NCI-H1105 (cell line): ENCODE data around the gene CSH2.
"Not testable (repeated sequence)": the region's sequence is repeated elsewhere in the genome, so short reads cannot be mapped to it uniquely, and the experiment has no call there.

ENCODE experiments used
- DNase-seq: peaks from one replicate; lab custom pipeline; 2025; lab: John Stamatoyannopoulos, UW

The CSH2 gene

DNA sequence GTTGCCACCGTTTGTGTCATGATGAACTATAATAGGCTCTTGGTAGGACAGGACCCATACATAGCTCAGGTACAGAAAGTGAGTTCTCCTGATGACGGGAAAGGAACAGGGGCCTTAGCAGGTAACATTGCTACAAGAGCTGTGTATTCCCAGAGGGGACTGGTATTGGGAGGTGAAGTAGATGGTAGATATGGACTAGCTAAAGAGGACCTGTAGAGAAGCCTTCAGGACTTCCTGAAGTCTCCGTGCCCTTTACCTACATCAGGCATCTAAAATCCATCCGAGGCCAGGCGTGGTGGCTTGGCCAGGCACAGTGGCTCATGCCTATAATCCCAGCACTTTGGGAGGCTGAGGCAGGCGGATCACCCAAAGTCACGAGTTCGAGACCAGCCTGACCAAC is 18.3 kb downstream of the CSH2 start:
- DNase-seq = no peak

DNA sequence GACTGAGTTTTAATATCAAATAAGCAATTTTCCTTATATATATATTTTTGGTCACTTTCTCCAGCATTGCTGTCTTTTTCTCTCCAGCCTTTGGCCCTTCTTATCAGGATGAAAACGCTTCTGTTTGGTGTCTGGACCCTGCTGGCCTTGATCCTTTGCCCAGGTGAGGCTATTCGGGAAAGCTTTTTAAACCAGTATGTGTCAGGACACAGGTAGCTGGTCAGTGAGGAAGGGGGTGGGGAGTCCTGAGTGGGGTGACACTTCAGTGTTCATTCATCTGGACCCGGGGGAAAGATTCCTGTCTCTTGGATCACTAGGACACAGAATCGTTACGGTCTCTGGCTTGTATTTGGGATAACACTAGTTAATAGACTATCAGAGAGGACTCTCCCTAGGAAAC is 18.8 kb downstream of the CSH2 start:
- no peak for DNase-seq

DNA sequence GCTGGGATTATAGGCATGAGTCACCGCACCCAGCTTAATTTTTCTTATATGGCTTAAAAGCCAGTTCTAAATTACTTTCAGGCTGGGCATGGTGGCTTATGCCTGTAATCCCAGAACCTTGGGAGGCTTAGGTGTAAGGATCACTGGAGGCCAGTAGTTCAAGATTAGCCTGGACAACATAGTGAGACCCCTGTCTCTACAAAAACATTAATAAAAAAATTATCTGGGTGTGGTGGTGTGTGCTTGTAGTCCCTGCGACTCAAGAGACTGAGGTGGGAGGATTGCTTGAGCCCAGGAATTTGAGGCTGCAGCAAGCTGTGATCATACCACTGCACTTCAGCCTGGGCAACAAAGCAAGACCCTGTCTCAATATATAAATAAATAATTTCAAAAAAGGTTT is 20.2 kb downstream of the CSH2 start:
- no peak for DNase-seq

DNA sequence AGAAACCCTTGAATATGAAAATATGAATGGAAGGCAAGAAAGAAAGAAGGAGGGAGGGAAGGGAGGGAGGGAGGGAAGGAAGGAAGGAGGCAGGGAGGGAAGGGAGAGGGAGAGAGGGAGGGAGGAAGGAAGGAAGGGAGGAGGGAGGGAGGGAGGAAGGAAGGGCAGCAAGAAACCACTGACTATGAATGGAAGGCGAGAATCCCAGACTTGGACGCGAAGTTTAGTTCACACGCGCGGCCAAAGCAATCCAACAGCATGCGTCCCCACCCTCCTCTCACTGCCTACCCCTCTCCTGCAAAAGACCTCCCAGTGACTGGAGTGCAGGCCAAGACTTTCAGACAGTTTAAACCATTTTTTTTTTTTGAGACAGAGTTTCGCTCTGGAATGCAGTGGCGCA is 23.1 kb downstream of the CSH2 start:
- DNase-seq = no peak

DNA sequence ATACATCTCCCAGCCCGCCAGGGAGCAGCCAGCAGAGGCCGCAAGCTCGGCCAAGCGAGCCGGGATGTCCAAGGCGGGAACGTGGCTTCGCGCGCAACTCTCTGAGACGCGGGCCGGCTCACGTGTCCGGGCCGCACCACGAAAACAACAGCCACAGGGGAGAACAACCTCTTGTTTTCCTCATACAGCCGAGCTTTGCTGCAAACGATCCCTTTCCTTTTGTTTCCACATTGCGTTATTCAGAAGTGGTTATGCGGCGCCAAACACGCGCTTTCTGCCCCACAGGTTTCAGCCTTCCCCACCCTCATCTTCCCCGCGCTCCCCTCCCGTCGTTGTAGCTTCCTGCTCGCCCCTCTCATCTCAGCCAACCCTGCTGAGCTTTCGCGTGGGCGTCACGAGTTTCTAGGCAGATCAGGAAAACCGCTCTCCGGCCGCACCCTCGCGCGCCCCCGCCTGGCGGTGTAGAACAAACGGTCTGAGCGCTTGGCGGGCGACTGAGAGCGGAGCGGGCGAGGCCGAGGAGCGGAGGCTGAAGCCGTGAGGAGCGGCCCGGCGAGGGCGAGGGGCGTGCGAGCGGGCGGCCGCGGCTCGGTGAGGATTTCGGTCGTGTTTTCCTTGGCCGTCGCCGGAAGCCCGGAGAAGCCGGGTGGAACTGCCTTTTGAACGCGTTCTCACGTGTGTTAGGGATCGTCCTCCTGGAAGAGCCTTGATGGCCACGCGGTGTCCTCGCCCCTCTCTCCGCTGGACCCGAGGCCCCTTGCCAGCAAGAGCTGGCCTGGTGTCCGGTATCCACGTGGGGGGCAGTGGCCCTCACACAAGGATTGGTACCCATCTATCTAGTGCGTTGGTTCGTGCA is 24.4 kb downstream of the CSH2 start:
- DNase-seq = no peak

DNA sequence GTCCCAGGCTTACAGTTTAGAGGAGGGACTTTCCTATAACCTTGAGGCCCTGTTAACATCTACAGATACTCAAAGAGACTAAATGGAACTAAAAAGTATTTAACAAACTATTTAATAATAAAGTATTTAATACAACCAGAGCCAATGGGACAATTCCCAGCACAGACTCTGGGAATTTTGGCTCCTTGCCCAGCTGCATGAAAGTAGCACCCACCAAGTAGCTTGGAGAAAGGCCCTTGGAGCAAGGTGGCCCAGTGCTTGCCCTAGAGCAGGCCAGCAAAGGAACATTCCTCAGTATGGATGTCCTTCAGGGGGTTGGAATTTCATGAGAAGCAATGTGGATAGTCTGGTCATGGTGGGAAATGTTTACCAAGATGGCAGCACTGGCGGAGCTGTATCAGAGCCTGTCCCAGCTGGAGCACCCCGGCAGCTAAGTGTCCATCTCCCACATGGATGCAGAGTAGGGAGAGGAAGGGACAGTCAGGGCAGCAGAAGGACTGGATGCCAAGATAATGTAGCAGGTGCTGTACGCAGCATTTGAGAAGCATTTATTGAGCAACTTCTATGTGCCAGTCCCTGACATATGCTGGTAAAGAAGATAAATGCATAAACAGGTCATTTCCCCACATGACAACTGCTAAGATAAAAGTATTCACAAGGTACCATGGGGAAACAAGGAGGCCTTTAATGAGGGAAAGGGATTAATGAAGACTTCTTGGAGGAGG is 25.8 kb downstream of the CSH2 start:
- no peak for DNase-seq

DNA sequence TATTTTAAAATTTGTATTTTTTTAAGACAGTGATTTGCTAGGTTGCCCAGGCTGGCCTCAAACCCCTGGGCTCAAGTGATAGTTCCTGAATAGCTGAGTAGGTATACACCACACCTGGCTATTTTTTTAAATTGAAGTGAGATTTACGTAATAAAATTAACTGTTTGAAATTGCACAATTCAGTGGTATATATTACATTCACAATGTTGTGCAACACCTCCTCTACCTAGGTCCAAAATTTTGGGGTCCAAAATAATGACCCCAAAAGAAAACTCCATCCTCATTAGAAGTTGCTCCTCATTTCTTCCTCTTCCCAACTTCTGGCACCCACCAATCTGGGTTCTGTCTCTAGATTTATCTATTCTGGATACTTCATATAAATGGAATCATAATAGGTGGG is 28.0 kb downstream of the CSH2 start:
- DNase-seq = no peak

DNA sequence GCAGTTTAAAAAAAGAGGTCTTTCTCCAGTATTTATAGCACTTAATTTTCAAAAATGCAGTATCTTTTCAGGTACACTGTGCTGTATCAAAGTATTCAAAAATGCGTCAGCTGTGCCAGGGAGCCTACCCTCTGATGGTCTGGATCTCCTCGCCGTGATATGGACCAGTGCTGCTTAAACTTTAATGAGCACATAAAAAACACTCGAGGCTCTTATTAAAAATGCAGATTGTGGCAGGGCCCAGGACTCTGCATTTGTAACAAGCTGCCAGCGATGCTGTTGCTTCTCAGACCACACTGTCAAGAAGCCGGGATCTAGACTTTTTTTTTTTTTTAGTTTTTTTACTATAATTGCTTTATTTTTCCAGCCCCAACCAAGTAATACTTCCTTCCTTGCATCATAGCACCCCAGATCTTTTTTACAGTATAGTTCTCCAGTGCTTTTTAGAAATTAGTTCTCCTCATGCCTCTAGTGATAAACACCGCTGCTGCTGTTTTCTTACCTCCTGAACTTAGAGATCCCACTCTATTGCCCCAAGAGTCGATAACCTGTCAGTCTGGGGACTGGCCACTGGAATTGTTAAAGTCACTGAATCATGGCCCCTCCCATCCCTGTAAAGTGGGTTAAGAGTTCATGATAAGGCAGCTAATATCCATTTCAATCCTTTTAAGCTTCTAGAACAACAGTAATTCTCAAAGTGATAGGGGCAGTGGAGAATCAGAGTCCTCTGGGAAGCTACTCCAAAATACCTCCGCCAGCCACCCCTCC is 29.4 kb downstream of the CSH2 start:
- no peak for DNase-seq

DNA sequence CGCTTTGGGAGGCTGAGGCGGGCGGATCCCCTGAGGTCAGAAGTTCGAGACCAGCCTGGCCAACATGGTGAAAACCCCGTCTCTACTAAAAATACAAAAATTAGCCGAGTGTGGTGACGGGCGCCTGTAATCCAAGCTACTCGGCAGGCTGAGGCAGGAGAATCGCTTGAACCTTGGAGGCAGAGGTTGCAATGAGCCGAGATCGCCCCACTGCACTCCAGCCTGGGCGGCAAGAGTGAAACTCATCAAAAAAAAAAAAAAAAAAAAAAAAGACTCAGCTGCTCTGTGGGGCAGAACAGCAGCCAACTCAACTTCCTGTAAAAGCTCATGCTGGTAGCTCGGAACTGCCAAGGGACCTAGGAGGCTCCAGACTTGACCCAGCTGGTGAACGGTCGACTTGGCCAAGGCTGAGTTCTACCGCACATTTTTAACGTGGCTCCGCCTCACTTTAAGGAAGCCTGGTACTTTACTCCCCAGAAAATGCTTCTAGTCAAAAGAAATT is 30.0 kb downstream of the CSH2 start:
- DNase-seq = not testable (repeated sequence)

DNA sequence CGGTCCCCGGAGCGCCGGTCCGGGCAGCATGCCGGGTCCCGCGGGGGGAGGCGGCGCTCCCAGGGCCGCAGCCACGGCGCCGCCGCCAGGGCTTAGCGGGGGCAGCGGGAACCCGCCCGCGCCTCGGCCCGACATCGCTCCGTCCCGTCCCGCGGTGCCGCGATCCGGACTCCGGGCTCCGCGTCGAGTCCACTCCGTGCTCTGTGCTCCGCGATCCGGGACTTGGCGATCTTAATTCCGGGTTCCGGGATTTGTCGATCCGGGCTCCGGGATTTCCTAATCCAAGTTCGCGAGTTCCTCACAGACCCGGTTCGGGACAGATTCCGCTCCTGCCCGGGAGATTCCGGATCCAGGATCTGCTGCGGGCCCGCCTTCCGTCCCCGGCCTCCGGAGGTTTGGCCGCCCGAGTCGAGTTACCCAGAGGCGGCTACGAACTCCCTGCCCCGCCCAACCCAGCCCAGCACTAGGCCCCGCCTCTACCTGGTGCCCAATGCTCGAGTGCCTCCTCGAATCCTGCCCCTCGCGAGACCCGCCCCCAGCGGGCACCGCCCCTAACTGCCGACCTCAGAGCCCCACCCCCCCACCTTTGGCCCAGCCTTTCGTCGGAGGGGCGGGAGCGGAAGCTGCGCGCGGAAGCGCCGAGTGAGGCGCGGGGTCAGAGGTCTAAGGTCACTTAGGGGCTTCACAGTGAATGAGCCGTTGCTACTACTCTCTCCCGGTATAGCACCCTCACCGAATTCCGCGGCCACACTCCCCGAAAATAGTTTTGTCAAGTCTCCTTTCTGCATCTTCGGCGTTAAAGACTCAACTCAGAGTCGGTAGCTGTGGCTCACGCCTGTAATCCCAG is 30.7 kb downstream of the CSH2 start, which contains the start of gene SMARCD2:
Gene SMARCD2, minus strand, starts transcription at position 146 of the 847 bp plus-strand sequence. Its CDS starts 11 bp downstream, at position 135.
- peak; percentile 97 for DNase-seq

DNA sequence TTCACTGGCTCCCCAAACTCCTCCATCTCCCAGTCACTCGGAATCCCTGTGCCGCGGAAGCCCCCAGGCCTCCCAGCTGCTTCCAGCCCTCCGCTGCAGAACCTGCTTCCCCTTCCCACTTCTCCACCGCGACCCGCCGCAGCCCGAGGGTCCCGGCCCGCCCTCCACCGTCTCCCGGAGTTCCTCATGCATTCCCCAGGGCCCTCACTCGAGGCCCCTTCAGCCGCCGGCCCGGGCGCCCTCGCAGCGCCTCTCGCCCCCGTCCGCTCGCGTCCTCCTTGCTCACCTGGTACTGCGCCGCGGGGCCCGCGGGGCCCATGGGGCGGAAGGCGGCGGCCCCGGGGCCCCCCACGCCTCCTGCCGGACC is 31.3 kb downstream of the CSH2 start:
- DNase-seq = no peak

DNA sequence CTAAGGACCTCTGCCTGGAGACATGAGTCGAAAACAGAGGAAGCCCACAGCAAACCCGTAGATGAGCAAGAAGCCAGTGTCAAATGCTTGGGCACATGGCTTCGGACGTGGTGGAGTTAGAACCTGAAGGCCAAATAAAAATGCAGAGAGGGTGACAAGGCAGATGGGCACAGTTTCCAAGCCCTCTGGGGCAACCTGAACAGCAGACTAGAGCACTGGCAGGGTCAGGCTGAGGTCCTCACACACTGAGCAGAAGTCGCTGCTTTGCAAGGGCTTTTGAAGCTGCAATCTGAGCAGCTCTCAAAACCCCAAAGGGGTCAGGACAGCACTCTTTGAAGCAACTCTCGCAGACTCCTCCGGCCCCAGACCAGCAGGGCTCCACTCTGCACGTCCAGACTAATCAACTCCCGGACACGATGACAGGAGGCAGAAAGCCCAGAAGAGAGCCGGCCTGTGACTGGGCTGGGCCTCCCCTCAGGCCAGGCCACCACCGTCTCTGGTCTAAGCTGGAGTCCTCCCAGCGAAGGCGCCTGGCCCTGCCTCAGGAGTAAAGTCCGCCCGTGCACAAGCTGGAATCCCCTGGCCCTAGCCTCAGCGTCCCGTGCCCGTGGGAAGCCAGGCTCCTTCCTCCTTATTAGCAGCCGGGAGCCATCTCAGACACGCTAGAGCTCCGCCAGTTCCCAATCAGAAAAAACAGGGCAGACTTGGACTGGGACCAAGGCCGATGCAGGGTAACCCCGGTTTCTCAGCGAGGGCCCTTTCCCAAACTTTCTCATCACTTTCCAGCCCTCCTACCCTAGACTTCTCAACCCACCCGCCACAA is 31.9 kb downstream of the CSH2 start:
- DNase-seq = no peak

DNA sequence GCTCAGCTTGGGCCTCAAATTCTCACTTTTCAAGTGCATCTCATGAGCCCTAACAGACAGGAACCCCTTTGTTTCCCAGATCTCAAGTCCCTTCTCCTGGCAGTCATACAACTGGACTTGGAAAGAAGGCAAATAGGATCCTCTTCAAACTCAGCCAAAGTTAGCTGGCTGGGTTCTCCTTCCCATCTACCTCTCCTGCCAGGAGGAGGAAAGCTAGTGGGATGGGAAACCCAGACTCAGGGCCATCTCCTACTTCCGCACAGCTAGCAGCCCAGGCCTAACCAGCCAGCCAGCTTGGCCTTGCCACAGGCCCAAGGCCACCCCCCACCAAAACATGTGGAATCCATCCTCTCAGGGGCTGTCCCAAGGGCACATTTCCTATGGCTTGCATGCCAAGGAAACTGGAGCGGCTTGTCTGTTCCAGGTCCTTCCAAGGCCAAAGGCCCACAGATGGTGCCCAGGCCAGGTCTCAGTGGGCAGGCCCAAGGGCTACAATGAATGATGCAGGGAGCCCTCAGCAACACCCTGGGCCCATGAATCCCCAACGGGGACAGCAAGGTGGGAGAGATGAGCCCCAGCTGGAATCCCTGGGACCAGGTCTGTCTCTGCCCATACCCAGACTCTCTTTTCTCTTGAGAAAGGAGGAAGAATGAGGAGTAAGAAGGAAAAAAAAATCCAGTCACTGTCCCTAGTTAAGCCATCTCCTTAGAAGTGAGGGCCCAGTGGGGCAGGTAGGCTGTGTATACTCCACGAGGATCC is 32.7 kb downstream of the CSH2 start:
- DNase-seq = no peak

DNA sequence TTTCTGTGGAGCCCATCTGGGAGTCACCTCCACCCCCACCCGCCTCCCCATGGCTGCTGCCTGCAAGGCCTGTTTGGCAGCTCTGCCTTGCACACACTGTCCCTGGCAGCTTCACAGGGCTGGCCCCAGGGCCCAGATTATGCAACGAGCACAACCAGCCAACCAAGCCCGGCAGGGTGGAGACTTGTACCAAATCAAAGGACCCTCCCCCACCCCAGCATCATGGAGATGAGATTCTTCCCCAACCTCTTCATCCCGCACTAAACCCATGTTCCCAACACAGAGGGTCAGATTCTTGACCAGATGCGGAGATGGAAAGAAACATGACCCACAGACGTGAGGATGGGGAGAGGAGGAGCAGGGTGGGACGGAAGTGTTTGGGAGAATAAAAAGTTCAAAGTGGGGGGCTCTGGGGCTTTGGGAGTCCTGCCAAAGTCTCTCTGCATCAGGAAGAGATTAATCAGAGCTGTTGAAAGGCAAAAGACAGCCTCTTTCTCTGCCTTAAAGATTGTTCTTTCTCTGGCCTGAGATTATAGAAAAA is 34.8 kb downstream of the CSH2 start:
- no peak for DNase-seq

DNA sequence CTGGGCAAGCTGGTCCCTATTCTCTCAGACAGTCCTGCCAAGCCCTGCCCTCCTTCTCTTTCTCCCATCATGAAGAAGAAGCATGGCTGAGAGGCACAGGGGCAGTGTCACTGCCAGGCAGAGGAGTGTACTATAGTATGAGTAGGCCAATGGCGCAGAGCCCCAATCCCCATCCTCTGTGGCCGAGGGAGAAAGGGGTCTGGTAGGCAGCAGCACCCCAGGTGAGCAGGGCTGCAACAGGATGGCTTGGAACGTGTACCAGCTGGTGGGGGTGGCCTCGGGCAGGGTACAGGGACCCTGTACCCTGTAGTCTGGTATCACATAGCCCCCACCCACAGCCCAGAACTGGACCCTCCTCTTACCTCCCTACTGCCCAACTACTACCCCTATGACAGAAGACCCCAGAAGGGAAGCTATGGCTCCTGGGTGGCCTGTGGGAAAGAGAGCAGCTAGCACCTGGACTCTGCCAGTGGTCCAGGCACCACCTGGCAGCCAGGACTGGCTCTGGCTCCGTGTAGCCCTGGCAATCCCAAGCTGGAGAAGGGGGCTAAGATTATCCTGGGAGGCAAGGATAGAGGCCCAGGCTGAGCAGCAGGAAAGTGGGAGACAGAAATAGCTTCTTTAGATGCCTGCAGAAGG is 35.4 kb downstream of the CSH2 start:
- no peak for DNase-seq

DNA sequence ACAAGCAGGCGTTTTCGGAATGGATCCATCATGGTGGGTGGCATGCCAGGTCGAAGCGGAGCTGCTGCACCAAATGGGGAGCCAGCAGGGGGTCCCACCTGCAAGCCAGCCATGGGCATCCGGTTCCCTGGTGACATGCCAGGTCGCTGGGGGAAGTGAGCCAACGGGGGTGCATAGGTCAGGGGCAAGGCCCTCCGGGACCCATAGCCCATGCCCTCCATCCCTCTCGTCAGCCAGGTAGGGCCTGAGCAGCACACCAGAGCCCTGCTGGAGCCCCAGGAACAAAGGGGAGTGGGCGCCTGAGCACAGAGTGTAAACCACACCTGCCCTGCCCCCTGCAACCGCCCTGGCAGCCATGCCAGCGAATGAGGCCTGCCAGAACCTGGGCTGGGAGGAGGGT is 36.0 kb downstream of the CSH2 start:
- no peak for DNase-seq

DNA sequence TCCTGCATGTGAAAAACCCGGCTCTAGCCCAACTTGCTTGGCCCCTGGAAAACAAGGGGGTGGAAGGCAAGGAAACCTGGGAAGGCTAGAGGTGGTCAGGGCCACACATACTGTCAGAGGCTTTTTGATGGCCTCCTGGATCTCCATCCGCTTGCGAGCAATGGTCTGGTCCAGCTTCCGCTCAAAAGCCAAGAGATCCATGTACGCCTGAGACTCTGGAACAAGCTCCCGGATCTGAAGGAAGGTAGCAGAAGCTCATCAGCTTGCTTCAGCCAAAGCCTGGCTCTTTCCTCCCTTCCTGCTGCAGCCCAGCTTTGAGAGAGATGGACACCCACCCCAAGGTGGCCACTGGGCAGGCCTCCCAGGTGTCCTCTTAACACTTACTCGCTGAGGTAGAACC is 36.7 kb downstream of the CSH2 start:
- no peak for DNase-seq

DNA sequence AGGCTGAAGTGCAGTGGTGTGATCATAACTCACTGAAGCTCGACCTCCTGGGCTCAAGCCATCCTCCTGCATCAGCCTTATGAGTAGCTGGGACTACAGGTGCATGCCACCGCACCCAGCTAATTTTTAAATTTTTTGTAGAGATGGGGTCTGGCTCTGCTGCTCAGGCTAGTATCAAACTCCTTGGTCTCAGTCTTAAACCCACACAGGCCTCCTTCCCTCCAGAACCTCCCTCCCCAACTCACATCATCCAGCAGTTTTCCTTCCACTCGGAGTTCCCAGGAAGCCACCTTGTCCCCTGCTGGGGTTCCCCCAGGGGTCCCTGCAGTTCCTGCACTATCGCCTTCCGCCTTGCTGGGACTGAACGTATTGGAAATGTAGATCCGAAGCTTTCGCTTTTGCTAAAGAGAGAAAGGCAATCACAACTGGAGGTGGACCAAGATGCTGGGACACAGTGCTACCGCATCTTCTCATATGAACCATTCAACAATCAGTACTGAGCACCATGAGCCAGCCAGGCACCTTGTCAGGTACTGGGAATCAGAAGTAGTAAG is 38.2 kb downstream of the CSH2 start:
- no peak for DNase-seq
